NCI-H82 (cell line): Measurements from ENCODE around the gene GABBR2.
A peak's percentile ranks its signal among the peaks of the same experiment; 100 is the strongest.
"Not testable (repeated sequence)": the region's sequence is repeated elsewhere in the genome, so short reads cannot be mapped to it uniquely, and the experiment has no call there.

Source experiments
- DNase-seq: peaks from one replicate; lab custom pipeline; 2025; lab: John Stamatoyannopoulos, UW

The GABBR2 gene

DNA sequence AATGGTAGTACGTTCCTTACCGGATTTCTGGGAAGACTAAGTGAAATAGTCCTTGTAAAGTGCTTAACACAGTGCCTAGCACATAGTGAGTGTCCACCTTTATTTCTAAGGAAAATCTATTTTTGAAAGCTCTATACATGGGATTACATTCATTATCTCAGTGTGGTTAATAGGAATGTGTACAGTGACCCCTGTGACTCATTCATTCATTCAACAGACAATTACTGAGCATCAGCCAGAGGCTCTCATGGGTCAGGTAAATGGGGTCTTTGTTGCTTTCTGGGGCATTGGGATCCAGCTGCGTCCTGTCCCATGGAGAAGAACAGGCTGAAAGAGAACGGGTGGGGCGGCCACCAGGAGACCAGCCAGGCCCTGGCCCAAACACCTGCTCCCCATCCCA lies 227.1 kb downstream of the GABBR2 start:
- DNase-seq = no peak

DNA sequence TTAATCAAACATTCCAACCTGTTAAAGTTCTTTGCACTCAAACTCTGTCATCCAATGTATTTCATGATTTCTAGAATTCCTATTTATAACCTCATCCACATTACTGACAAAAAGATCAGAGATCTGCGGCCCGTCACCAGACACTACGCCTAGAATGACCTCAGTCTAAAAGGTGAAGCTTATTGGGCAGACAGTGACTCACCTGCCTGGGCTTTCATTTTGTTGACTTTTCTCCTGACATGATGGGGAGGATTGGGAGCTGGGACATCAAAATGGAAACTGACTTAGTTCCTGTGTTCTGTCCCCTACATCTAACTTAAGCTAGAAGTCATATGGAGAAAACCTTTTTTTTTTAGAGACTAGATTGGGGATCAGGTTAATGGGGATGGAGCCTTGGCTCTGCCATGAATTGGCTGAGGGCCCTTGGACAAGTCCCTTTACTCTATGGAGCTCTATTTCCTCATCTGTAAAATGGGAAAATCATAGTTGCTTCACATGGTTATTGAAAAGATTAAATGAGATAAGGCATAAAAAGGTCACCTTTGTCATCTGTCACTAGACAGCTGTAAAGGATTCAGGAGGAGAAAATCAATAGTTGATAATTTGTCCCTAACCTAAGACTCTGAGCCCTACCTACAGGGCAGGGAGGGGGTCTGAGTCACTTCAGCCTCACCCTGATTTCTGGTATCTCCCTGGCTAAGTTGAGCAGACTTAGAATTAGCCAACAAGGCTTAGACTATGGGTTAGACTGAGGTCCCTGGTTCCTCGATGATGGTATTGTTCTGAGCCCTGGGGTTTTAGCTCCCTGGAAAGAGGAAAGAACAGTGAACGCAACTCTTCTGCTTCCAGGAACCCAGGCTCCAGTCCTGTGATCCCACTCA lies 228.5 kb downstream of the GABBR2 start:
- no peak for DNase-seq

DNA sequence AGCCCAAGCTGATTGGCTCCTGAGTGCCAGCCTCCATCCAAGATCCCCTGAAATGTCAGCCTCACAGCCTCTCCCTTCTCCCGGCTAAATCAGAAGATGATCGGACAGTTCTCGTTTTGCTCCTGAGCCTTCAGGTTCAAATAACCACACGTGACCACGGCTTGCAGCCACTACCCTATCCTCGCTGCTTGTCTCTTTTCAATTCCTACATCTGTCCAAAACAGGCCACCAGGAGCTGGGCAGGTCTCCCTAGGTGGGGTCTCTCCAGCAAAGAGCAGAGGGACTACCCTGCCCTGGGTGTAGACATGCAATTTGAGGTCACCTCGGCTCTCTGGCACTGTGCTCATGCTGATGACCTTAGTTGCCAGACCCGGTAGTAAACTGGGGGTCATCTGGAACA lies 229.3 kb downstream of the GABBR2 start:
- no peak for DNase-seq

DNA sequence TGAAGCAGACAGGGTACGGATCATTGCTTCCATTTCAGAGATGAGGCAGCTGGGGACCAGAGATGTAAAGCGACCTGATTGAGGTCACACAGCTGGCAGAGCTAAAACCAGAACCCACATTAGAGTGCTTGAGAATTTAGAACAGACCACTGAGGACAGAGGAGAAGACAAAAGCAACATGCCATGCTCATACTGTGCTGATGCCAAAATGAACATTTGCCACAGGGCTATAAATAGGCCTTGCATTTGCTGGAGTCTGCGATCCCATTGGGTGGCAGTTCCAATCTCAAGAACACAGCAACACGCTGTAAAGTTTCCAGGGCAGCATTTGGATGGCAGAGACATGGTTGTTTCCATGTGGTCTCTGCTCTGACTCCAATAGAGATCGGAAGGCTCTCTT lies 230.9 kb downstream of the GABBR2 start:
- no peak for DNase-seq

DNA sequence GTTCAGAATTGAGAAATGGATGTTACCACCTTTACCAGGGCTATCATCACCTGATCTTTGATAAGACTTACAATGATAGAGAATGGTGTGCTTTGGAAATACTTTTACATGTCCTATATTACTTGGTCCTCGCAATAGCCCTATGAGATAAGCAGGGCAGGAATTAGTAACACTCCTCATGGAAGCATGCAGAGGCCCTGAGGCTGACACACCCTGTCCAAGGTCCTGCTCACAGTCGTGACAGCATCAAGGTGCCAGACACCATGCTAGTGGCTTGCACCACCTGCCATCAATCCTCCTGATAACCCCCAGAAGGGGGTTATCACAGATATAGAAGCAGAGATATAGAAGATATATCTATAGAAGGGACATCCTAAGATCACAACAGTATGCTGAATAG lies 236.5 kb downstream of the GABBR2 start:
- DNase-seq = no peak

DNA sequence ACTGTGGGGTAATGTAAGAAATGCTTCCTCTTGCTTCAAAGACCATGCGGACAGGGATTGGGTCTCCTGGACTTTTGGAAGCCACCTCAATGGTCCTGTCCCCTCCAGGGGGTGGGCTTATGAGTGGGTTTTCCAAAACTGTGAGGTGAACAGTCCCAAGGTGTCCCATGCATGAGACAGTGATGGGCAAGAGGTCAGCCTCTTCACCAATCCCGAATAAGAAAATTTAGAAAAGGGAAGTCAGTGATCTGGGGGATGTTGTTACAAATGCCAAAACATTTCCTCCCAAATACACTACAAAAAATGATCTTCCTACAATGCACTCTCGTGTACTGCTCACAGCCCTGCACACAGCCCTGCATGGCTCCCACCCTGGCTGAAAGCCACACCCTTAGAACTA lies 237.6 kb downstream of the GABBR2 start:
- DNase-seq = no peak

DNA sequence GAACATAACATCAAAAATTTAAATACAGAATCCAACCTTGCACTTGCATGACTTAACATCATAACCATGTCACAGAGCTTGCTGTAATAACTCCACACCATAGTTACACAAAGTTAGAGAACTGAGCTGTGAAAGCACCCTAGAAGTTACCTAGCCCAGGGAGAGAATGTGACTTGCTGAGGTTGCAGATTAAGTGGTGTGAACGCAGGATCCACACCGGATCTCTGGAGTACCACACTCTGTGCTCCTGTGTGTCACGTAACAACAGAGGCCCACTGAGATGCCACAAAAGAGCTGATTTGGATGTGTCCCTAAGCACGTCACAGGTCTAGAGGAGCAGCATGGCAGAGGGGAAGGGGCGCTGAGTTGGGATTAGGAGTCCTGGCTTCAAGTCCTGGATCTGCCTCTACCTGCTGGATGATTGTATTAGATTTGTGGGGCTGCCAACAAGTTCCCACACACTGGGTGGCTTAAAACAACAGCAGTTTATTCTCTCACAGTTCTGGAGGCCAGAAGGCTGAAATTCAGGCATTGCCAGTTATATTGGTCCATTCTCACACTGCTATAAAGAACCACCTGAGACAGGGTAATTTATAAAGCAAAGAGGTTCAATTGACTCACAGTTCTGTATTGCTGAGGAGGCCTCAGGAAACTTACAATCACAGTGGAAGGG lies 240.0 kb downstream of the GABBR2 start:
- no peak for DNase-seq

DNA sequence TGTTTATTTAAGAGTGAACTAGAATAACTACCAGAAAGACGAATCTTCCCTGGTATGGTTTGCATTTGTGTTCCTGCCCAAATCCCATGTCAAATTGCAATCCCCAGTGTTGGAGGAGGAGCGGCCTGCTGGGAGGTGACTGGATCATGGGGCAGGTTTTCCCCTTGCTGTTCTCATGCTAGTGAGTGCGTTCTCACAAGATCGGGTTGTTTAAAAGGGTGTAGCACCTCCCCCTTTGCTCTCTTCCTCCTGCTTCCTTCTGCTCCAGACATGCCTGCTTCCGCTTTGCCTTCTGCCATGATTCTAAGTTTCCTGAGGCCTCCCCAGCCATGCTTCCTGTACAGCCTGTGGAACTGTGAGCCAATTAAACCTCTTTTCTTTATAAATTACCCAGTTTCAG lies 242.9 kb downstream of the GABBR2 start:
- DNase-seq = peak; percentile 37

DNA sequence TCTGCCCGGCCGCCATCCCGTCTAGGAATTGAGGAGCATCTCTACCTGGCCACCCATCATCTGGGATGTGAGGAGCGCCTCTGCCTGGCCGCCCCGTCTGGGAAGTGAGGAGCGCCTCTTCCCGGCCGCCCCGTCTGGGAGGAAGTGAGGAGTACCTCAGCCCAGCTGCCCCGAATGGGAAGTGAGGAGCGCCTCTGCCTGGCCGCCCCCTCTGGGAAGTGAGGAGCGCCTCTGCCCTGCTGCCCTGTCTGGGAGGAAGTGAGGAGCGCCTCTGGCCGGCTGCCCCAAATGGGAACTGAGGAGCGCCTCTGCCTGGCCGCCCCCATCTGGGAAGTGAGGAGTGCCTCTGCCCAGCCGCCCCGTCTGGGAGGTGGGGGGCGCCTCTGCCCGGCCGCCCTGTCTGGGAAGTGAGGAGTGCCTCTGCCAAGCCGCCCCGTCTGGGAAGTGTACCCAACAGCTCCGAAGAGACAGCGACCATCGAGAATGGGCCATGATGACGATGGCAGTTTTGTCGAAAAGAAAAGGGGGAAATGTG lies 244.5 kb downstream of the GABBR2 start:
- not testable (repeated sequence) for DNase-seq

DNA sequence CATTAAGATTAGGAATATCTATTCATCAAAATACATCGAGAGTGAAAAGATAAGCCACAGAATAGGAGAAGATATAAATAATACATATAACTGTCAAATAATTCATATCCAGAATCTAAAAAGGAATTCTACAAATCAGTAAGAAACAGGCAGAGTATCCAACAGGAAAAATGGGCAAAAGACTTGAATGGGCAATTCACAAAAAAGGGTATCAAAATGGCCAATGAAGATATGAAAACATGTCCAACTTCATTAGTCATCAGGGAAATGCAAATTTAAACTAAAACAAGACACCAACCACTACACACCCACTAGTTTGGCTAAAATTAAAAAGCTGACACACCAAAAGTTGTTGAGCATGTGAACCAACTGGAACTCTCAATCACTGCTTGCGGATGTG lies 246.4 kb downstream of the GABBR2 start:
- DNase-seq = no peak

DNA sequence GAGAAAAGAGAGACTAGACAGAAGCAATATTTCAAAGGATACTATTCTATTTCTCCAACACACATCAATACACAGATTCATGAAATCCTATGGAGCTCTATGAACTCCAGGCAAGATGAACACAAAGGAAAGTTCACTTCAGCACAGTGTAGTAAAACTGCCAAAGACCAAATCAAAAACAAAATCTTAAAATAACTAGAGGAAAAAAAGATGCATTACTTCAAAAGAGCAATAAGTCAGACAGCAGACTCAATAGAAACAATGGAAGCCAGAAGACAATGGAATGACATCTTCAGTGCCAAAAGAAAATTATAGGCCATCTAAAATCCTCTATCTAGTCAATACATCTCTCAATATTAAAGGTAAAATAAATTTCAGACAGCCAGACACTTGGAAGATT lies 248.0 kb downstream of the GABBR2 start:
- DNase-seq = no peak

DNA sequence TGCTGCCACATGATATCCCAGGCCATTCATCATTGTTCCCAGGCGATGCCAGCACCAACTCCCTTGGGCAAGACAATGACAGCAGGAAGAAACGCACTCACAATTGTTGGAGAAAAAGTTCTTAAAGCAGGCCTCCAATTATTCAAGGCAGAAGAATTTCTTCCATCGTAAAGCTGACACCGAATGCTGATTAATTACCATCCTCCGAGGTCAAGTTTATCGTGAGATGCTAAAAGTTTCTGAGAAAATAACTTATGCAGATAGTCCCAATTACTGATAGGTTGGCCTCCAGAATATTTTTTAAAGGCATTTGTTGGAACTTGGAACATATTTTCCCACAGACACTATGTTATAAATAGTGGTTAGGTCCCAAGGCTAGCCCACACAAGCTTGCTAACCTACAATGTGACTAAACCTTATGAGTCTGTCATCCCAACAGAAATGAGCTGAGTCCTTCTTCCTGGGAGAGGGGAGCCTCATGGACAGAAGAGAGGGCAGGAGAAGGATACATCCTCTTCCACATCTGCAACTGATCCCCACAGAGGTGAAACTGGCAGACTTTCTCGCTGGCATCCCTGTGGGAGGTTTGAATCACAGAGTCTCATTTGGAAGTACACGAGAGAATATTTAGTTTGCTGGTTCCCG lies 250.9 kb downstream of the GABBR2 start:
- no peak for DNase-seq

DNA sequence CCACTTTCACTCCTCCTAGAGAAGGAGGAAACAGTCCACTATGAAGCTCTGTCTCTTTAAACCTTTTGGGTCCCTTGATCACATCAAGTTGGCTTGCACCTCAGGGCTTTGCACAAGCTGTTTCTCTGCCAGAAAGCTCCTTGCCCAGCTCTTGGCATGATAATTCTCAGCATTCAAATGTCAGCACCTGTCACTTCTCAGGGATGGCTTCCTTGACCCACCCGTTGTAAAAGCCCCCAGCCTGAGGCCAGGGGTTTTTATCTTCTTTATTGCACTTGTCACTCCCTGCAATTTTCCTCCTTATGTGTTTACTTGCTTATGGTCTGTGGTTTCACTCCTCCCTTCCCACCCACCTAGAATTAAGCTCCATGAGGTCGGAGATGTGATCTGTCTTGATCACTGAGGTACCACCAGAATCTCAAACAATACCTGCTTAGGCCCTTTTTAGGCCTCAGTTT lies 252.6 kb downstream of the GABBR2 start:
- DNase-seq = no peak

DNA sequence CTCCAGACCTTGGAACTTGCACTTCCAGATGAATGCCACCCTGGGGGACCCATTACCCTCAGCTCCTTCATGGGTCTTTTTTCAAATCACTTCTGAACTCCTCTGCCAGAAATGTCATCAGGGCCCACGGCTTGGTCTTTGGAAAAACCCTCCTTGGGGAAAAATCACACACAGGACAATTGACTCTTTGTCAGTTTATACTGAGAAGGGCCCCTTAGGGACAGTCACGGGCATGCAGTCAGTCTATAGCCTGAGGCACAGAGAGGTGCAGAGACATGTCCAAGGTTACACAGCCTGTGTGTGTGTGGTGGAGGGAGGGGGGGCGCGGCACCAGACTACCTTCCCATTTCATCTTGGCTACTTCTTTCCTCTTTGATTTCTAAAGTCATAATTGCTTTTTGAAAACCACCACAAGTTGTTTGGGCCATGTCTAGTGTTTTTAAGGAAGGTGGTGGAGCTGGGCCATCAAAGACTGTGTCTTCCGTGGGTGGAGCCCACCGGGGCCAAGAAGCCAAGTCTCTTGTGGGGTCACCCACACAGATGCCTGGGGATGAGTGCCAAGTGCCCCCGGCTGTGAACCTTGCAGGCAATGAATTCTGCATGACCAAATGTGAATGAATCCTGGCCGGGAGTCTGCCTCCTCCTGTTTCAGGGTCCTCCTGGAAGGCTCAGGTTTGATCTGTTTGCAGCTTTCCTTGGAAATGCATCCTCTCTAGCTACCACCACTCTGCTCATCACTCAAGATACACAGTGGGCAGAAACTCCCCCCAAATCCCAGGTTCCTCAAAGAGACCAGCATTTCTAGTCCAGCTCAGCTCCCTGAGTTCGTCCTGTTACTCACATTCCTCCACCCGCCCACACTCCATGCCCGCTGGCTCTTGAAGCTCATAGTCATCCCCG lies 253.2 kb downstream of the GABBR2 start:
- DNase-seq = no peak

DNA sequence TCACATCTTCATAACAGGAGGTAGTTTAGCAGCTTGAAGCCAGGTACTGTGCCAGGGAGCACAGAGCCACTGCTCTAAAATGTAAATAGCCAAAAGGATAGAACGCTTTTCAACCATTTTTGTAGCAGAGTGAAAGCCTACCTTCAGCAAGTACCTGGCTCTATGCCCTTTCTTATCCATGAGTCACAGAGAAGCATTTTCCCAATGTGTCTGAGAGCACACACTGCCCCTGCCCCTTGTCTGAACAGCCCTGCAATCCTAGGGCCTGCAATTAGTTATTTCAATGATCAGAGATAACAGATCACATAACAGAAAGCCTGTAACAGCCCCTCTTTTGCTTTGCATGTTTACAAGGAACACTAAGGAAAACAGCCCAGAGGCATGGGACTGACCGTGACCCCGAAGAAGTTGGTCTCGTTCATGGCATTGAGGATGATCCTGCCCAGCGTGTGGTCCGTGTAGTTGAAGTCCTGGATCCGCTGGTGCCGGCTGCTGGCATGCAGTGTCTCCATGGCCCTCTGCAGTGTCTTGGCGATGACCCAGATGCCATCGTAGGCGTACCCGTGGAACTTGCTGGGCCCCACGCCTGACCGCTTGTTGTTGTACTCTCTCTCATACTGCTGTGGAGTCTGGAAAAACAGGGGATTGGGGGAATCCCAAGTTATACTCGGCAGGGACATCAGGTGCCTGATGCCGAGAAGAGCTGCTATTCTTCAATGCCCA lies 255.0 kb downstream of the GABBR2 start:
- no peak for DNase-seq

DNA sequence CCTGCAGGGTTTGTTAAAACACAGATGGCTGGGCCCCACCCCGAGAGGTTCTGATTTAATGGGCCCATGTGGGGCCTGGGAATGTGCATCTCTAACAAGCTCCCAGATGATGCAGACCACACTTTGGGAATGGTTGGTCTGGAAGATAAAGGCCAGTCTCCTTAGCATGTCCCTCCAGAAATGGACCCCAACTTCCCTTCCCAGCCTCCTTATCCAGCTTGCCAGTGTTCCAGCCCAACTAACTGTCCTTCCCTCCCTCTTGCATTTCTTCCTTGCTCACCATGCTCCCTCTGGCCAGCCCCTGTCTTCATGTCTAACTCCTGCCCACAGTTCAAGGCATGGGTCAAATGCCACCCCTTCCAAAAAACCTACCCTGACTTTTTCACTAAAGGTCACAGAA lies 257.2 kb downstream of the GABBR2 start:
- DNase-seq = no peak

DNA sequence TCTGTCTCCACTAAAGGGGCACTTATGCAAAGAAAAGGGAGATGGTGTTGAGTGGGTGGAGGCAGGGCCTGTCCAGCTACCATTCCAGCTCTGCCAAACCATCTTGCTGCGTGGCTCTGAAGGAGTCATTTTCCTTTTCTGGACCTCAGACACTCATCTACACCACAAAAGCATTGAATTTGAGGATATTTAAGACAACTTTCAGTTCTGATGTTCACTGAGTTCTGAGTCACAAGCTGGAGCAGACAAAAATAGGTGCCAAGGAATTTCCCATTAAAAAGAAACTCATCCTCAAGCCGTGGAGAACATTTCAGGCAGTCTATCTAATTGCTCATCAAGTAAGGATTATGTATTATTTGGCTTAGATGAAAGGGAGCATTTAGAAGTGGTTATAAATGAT lies 258.2 kb downstream of the GABBR2 start:
- no peak for DNase-seq

DNA sequence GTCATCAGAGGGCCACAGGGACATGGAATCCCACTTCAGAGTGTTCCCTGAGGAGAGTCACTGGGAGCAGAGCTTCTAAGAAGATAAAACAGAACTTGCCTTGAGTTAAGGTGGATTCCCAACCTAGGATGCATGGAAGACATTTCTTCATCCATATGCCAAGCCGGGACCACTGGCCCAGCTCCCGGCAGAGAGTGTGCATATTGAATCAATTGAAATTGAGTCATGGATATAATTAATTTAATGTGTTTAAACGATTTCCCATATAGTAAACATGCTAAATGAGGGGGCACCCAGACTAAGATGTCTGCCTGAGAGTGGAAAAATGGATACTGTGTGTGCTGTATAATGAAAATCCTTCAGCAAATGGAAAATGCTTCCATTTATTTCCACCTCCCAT lies 258.9 kb downstream of the GABBR2 start:
- DNase-seq = no peak

DNA sequence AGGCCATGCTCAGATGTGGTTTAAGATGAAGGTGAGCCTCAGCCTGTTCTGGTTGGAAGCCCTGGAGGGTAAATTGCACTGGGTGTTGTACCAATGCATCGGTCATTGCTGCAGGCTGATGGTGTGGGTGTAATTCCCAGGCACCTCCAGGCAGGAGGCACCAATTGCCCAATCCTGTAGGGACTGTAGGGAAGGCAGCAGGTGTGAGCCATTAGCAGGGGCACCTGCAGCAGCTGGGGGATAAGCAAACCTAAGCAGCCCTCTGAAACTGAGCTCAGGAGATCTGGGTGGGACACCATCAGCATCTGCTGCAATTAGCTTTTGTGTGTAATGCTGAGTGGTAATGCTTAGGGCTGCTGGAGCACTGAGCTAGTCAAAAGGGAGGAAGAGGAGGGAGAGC lies 263.2 kb downstream of the GABBR2 start:
- peak; percentile 85 for DNase-seq

DNA sequence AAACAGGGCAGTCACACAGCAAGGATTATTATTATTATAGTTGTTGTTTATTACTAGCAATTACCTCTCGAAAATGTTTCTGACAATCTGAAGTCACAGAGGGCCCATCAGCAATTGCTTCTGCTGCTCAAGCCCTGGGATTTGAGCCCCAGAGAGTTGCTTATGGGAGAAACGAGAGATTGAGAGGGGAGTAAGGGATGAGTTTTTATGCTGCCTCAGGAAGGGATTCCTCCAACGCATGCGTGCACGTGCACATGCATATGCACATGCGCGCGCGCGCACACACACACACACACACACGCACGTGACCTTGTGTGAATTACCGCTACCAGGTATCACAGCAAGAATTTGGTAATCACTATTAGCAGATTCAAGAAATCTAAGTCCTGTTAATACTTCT lies 264.1 kb downstream of the GABBR2 start:
- no peak for DNase-seq

DNA sequence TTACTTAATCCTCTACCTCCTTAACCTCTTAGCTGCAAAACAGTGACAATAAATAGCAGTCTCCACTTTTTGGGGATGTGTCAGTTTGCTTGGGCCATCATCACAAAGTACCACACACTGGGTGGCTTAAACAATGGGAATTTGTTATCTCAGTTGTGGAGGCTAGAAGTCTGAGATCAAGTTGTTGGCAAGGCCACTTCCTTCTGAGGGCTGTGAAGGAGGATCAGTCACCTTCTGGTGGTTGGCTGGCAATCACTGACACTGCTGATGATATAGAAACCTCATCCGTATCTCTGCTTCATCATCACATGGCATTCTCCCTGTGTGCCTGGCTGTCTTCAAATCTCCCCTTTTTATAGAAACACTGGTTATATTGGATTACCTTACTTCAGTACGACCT lies 266.2 kb downstream of the GABBR2 start:
- peak; percentile 81 for DNase-seq
